Measurements from ENCODE around the gene TUBA1A.

GRCh38 chr12:49208676-49209075 lies 19.8 kb upstream of the TUBA1A start:
- TF ChIP-seq, protein P1, sequence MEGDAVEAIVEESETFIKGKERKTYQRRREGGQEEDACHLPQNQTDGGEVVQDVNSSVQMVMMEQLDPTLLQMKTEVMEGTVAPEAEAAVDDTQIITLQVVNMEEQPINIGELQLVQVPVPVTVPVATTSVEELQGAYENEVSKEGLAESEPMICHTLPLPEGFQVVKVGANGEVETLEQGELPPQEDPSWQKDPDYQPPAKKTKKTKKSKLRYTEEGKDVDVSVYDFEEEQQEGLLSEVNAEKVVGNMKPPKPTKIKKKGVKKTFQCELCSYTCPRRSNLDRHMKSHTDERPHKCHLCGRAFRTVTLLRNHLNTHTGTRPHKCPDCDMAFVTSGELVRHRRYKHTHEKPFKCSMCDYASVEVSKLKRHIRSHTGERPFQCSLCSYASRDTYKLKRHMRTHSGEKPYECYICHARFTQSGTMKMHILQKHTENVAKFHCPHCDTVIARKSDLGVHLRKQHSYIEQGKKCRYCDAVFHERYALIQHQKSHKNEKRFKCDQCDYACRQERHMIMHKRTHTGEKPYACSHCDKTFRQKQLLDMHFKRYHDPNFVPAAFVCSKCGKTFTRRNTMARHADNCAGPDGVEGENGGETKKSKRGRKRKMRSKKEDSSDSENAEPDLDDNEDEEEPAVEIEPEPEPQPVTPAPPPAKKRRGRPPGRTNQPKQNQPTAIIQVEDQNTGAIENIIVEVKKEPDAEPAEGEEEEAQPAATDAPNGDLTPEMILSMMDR (IDR thresholded peaks at IDR 0.05 in 4 of 5, conservative IDR thresholded peaks at IDR 0.05 in 1 of 5), result no peak
- no peak for TF ChIP-seq POLR2A (IDR thresholded peaks at IDR 0.05)

All from gastrocnemius medialis (tissue), 4 donors.